Fibroblast of gingiva (primary cell): ENCODE measurements around the gene WDR31.
"Not testable (repeated sequence)": the region's sequence is repeated elsewhere in the genome, so short reads cannot be mapped to it uniquely, and the experiment has no call there.

ENCODE experiments used
- DNase-seq: peaks from one replicate; pipeline ENCODE4 v3.0.0-alpha.2; 2011; ENCODE audit warnings: low read depth

Gene WDR31

DNA sequence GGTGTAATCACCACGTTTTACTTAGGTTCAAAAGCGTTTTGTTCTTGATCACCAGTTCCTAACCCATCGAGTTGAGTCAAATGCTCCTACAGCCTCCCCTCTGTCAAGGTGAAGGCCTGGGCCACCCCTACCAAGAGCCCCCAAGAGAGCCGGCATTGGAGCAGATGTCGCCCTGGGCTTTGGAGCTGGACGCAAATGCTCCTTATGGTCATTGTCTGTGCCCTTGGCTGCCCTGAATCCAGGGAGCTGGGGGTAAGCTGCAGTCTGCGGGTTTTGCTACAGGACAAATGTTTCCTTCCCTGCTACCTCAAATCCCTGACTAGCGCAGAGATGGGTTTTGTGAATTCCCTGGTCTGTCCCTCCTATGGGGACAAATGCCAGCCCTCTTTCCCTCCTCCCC is 41.8 kb downstream of the WDR31 start:
- no peak for DNase-seq

DNA sequence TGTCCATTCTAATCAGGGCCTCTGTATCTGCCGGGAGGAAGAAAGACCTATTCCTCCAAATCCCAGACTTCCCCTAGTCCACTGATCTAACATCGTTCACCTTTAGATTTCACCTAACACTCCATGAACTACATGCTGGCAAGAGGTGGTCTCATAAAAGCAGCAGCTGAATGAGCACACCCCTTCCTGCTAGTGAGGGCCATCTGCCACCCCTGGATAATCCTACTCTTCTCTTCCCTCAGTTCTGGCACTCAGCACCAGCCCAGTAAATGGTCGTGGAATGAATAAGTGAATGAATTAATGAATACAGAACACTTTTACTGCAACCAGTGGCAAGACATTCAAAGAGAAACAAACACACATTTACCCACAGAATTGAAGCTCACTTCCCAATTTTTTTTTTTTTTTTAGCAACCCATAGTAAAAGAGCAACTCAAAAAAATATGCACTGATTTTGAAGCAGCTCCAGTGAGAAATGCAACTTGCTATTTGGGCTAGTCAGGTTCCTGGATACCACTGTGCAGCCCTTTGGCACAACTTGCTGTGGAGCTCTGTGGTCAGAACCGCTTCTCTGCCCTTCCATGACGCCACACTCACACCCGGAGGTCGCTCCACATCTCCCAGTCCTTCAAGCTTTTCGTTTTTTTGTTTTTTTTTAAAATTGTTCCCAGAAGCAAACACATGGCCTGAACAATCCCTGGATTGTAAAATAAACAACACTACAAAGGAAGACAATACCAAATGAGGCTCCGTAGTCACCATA is 43.1 kb downstream of the WDR31 start:
- DNase-seq = peak; percentile 45

DNA sequence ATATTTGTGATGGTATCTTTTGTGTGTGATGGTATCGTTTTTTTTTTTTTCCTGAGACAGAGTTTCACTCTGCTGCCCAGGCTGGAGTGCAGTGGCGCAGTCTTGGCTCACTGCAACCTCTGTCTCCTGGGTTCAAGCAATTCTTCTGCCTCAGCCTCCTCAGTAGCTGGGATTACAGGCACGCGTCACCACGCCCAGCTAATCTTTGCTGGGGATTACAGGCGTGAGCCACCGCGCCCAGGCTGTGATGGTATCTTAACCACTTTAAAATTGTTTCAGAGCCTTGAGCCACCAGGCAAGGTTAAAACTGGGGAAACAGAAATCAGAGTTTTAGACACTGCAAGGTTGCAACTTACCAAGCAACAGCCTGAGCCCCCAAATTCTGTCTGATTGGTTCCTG is 43.8 kb downstream of the WDR31 start:
- DNase-seq = not testable (repeated sequence)

DNA sequence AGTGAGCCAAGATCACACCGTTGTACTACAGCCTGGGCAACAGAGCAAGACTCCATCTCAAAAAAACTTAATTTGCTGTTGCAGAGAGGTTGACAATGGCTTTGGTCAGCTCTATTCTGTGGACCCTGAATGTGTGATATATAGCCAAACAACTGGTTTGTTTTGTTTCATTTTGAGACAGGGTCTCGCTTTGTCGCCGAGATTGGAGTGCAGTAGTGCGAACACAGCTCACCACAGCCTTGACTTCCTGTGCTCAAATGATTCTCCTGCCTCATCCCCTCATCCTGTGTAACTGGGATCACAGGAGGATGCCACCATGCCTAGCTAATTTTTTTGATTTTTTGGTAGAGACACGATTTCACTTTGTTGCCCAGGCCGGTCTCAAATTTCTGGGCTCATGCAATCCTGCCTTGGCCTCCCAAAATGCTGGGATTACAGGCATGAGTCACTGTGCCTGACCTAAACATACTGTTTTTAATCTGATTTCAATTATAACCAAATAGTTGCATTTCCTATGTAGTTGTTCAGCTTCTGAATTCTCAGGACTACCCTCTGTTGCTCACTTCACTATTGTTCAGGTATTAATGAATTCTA is 46.7 kb downstream of the WDR31 start:
- peak; percentile 88 for DNase-seq

DNA sequence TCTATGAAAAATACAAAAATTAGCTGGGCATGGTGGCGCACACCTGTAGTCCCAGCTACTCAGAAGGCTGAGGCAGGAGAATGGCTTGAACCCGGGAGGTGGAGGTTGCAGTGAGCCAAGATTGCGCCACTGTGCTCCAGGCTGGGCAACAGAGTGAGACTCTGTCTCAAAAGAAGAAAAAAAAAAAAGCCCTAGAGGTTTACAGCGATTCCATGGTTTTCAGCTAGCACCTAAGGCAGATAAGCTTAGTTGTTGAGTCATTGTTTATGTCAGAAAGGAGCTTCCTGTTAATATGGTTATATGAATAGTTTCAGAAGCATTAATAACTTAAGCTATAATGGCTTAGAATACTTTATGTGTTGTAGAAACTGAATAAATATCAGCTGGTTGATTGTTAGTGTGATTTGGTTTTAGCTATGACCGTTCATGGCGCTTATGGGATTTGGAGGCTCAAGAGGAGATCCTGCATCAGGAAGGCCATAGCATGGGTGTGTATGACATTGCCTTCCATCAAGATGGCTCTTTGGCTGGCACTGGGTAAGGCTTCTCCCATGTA is 49.9 kb downstream of the WDR31 start:
- DNase-seq = no peak

DNA sequence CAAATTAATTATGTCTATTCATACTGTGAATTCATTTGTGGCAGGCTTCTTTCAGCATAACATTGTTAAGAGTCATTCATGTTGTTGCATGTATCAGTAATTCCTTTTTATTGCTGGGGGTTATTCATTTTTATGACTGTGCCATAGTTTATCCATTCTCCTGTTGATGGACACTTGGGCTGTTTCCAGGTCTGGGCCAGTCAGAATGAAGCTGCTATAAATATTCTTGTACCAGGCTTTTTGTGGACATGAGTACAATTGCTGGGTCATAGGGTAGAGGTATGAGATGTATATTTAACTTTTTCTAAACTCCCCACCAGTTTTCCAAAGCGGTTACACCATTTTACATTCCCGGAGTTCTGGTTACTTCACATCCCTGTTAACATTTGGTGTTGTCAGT is 51.0 kb downstream of the WDR31 start:
- no peak for DNase-seq

DNA sequence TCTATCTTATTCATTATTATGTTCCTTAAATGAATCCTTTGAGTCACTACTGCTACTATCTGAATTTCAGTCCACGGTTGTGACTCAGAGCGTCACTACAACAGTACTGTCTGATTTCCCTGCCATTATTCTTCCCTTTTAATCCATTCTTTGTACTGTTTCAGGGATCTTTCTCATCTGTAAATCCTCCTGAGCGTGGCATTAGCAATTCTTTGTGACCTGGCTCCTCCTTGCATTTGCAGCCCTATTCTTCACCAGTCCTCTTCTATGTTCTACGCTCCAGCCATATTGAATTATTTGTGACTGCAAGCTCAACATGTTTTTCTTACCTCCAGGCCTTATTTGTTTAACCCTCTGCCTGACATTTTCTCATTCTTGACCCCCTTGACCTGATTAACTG is 58.7 kb downstream of the WDR31 start:
- DNase-seq = no peak

DNA sequence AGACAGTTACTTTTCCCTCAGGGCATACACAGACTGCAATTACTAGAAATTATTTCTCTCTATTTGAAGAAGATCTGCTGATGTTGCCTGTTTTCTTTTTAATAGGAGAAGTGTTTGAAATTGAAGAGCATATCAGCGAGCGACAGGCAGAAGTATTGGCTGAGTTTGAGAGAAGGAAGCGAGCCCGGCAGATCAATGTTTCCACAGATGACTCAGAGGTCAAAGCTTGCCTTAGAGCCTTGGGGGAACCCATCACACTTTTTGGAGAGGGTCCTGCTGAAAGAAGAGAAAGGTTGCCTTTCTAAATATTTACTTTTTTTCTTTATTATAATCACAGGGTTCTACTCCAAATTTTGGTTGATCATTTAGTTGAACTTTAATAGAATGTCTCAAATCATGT is 61.2 kb downstream of the WDR31 start:
- DNase-seq = no peak

DNA sequence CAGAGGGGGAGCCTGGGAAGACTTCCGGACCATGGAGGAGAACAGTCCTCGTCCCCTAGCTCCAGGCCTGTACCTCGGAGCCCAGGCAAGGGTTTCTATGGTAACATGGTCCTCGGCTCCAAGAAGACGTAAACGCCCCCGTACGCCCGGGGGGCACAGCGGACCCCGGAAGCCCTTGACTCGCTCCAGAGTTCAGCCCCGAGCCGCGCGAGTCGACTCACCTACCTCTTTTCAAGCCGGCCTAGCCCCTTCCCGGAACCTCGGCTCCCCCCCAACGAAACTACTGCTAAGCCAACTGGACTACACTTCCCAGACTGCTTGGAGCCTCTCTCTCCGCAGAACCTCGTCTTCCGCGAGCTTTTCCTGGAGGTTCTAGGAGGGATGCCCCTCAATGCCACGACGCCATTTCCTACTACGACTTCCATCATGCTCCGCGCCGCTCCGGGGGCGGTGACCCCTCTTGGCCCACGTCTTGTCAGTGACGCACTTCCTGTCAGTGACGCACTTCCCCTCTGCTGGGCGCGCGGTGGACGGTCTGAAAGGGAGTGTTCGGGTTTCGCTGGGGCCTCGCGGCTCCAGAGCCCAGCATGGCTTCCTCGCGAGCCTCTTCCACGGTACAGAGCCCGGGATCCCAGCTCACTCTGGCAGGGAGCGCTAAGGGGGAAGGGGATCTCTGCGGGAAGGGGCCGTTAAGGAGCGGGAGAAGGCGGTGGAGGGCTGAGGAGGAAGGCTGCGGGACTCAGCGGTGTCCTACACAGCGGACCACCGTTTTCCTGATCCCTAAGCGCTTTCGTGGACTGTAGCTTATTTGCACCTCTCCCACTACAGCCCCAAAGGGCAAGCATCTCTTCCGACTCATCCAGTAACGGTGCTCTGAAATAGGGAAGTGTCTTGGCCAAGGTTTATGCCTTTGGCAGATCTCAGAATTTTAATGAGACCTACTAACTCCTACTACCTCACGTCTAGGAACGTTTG is 64.6 kb downstream of the WDR31 start, which contains the start of the genes CDC26 and PRPF4:
CDC26 (minus strand) TSS at position 416 of the 975 bp plus-strand sequence. CDS start 3,065 bp downstream, outside the sequence.
PRPF4 (plus strand) TSS at position 502 of the 975 bp plus-strand sequence; CDS start at position 588, 86 bp downstream.
- DNase-seq = peak; percentile 99

DNA sequence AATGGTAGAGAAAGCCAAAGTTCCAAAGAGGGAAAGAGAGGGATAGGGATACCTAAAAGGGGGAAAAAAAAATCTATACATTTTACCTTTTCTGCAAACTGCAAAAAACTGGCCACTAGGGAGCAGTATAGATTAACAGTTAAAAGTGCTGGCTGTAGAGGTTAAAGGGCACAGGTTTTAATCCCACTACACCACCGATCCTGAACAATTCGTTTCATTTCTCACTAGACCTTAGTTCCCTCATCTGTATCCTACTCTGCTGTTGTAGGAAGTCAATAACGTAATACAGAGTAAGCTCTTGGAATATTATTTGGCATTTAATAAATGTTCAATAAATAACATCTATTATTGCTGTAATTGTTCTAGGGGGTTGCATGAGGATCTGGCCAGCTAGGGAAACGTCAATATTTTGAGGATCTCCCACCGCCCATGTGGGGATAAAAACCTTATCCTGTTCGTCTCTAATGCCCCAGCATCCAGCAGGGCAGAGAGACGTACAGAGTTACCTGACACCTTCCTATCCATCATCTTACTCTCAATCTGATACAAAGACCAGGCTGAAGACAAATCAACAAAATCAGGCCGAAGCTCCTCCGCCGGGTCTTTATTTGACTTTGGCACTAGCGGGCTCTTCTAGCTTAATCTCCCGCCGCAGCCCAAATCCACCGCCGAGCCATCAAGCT is 65.5 kb downstream of the WDR31 start:
- peak; percentile 52 for DNase-seq

DNA sequence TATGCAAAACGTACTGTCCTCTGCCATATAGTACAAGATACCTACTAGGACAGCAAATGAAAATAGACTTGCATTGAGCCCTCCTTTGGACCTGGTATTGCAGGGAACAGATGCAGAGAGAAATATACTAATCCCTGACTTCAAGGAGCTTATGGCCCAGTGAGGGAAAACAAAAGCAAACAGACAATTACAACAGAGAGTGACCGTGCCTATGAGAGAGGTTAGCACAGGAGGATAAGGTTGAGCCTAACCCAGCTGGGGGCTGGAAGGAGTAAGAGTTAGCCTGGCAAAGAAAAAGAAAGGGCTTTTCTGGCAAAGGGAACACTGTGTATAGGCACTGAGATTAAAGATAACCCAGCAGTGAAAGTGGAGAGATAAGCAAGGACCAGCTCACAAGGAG is 70.2 kb downstream of the WDR31 start:
- no peak for DNase-seq

DNA sequence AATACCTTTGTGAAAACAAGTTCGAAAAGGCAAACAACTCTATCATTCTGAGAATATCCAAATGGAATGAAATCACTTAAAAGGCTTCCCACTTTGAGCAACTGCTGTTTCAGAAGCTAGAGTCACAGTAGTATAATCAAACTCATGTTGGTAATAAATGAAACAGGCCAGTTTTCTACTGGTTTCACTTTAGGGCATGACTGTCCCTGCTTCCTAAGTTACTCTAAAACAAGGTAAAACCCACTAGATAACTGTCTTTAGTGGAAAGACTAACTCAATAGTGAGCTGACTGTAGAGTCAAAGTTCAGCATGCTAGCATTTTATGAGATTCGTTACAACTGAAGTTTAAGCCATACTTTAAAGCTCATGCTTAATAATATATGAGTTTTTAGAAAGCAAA is 70.7 kb downstream of the WDR31 start:
- DNase-seq = no peak

DNA sequence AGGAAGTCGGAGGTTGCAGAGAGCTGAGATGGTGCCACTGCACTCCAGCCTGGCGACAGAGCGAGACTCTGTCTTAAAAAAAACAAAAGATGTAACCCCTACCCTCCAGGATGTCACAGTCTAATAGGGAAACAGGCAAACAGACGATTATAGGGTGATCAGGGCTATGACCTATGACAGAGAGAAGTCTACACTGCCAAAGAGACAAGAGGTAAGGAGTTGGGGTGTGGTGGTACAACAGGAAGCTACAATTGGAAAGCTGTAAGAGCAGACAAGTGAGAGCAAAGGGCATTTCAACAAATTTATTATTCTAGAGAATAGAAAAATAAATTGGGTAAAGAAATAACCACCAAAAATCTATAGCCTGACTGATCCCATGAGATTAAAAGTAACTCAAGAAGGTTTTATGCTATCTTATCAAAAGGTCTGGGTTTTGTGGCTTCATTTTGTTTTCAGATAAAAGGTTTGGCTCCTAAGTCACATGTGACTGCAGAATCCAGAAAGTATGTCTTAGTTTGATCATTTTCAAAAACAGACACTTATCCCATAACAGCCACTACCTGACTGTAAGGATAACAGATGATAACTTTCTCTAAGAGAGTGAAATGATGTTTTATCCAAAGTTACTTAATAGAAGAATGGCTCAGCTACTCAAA is 72.0 kb downstream of the WDR31 start:
- no peak for DNase-seq

DNA sequence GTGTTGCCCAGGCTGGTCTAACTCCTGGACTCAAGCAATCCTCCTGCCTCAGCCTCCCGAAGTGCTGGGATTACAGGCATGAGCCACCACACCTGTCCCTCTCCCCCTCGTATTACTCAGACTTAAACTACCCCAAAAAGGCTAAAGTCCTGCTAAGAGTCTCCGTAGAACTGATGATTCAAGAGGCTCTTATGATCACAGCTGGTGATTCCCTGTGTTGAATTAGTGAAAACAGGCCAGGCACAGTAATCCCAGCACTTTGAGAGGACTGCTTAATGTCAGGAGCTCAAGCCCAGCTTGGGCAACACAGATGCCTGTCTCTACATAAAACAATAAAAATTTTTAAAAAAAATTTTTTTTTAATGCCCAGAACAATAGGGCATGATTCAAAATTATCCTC is 73.9 kb downstream of the WDR31 start:
- no peak for DNase-seq
